Bronchial epithelial cell (primary cell): ENCODE measurements around the gene FAM149B1. TPM values are rescaled to one million over a fixed set of nuclear protein-coding genes. Genes with fewer than 3 reads are reported as not detected.

Source experiments
- DNase-seq: peaks from one replicate; pipeline ENCODE4 v3.0.0-alpha.2; 2010; ENCODE audit warnings: low read depth
- FAIRE-seq: peaks from 2 replicates; lab custom pipeline; 2011; peaks lifted over from hg19 to GRCh38; lab: Jason Lieb, UNC
- H3K27me3 ChIP-seq: 2 replicates; pipeline ENCODE4 v1.5.1; 2011; ENCODE audit warnings: low read length; ENCODE audit not compliant: control insufficient read depth, insufficient read depth
- H3K36me3 ChIP-seq: 2 replicates; pipeline ENCODE4 v1.5.1; 2011; ENCODE audit warnings: low read length; ENCODE audit not compliant: control insufficient read depth, insufficient read depth
- H3K4me3 ChIP-seq: 2 replicates; pipeline ENCODE4 v1.5.1; 2011; ENCODE audit warnings: mild to moderate bottlenecking, low read depth, low read length, control low read depth
- total RNA-seq: library from RNA; depleted of rRNA; stranded (reverse); fragments of >200 nt; gene quantifications from 2 replicates; pipeline ENCODE4 v1.2.1, GENCODE V29; 2014
- TF ChIP-seq, protein P1 (sequence below): IDR thresholded peaks from 2 replicates; pipeline ENCODE4 v1.5.1; 2011; ENCODE audit warnings: mild to moderate bottlenecking, moderate library complexity, low read length, control low read depth, inconsistent platforms; ENCODE audit not compliant: insufficient read depth, severe bottlenecking

The FAM149B1 gene
- total RNA-seq, 1 donor from 2014 or later = 17.6 TPM

- no peak for FAIRE-seq
Measured at GRCh38 chr10:73261362-73261995, 93.6 kb downstream of the FAM149B1 start.

GRCh38 chr10:73262105-73262730, 94.3 kb downstream of the FAM149B1 start:
- TF ChIP-seq, protein P1, sequence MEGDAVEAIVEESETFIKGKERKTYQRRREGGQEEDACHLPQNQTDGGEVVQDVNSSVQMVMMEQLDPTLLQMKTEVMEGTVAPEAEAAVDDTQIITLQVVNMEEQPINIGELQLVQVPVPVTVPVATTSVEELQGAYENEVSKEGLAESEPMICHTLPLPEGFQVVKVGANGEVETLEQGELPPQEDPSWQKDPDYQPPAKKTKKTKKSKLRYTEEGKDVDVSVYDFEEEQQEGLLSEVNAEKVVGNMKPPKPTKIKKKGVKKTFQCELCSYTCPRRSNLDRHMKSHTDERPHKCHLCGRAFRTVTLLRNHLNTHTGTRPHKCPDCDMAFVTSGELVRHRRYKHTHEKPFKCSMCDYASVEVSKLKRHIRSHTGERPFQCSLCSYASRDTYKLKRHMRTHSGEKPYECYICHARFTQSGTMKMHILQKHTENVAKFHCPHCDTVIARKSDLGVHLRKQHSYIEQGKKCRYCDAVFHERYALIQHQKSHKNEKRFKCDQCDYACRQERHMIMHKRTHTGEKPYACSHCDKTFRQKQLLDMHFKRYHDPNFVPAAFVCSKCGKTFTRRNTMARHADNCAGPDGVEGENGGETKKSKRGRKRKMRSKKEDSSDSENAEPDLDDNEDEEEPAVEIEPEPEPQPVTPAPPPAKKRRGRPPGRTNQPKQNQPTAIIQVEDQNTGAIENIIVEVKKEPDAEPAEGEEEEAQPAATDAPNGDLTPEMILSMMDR = no peak
- Histone ChIP-seq H3K27me3 (no peaks in the 10 kb centered on the region), H3K36me3 (no peaks in the 10 kb centered on the region), H3K4me3 (no peak overlapping the region)
- DNase-seq = peak; percentile 95
- peak; percentile 36 for FAIRE-seq

More at GRCh38 chr10:73261362-73261995, 93.6 kb downstream of the FAM149B1 start:
- no peaks in the 10 kb centered on the region for H3K36me3 ChIP-seq
- no peak for DNase-seq
- no peaks in the 10 kb centered on the region for H3K27me3 ChIP-seq
- no peak overlapping the region for H3K4me3 ChIP-seq
- TF ChIP-seq, protein P1 = no peak

DNA sequence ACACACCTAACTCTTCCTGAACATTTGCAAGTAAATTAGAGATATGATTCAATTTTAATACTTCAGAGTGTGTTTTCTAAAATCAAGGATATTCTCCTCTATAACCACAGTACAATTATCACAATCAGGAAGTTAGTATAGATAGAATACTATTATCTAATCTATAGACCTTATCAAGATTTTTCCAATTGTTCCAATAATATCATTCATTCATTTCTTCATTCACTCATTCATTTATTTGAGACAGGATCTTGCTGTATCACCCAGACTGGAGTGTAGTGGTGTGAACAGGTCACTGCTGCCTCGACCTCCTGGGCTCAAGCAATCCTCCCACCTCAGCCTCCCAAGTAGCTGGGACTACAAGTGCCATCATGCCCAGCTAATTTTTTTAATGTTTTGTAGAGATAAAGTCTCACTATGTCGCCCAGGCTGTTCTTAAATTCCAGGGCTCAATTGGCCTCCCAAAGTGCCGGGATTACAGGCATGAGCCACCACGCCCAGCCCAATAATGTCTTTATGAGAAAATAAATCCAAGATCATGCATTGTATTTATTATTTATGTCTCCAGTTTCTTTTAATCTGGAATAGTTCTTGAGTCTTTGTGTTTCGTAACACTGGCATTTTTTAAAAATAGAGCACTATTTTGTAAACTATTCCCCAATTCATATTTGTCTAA, 95.1 kb downstream of the FAM149B1 start:
- Histone ChIP-seq H3K36me3 (no peaks in the 10 kb centered on the region), H3K4me3 (no peak overlapping the region), H3K27me3 (no peaks in the 10 kb centered on the region)
- no peak for DNase-seq
- no peak for FAIRE-seq
- TF ChIP-seq, protein P1 = no peak

GRCh38 chr10:73263693-73264347, 95.9 kb downstream of the FAM149B1 start:
- peak; percentile 50 for DNase-seq
- TF ChIP-seq, protein P1 = peak; percentile 46

DNA sequence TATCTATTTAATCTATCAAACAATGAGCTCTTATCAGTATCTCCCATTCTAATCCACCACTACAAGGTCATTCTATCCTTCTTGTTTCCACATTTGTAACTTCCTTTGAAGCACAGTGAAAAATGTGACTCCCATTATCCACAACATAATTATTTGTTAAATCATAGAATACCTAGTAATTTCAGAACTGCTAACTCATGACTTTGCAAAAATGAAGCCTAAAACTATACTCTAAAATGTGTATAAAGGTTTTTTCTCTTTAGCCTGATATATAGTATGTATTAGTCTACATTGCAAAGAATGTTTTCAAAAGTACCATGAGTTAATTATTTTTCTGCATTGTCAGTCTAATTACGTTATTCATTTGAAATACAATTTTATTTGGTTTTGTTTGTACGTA, 96.5 kb downstream of the FAM149B1 start:
- TF ChIP-seq, protein P1 = no peak
- Histone ChIP-seq H3K36me3 (no peaks in the 10 kb centered on the region), H3K27me3 (no peaks in the 10 kb centered on the region), H3K4me3 (no peak overlapping the region)
- DNase-seq (no peak), FAIRE-seq (no peak)

More at GRCh38 chr10:73263693-73264347, 95.9 kb downstream of the FAM149B1 start:
- Histone ChIP-seq H3K36me3 (no peaks in the 10 kb centered on the region), H3K4me3 (no peak overlapping the region), H3K27me3 (no peaks in the 10 kb centered on the region)
- FAIRE-seq = no peak
